Panc1 (cell line): ENCODE results near the gene LAMA5. TPM values are rescaled to one million over a fixed set of nuclear protein-coding genes. Genes with fewer than 3 reads are reported as not detected.

Experiments used
- ATAC-seq: fragments of 200-7000 bp; cut with Tn5 transposase; 2 replicates; pipeline ENCODE4 v1.9.1; 2020; ENCODE audit warnings: mild to moderate bottlenecking, moderate library complexity
- BruUV-seq: library from RNA; stranded (reverse); fragments of 400-500 nt; replicated peaks from 2 replicates; lab custom pipeline; 2021; lab: Mats Ljungman, UMichigan
- CTCF ChIA-PET: fragments of 300-600 bp; sonication (Branson Sonifier 250); formaldehyde crosslinking; loops from one replicate; lab custom pipeline; 2022; ENCODE audit warnings: antibody characterized with exemption; lab: Charles Lee
- POLR2A ChIA-PET: fragments of 300-600 bp; sonication (Branson Sonifier 250); formaldehyde crosslinking; loops from one replicate; lab custom pipeline; 2022; ENCODE audit warnings: antibody characterized with exemption; lab: Charles Lee
- DNase-seq: peaks from one replicate; pipeline ENCODE4 v3.0.0-alpha.2; 2010; ENCODE audit warnings: low read depth, low spot score
- H3K27ac ChIP-seq: 2 replicates; pipeline ENCODE4 v1.5.1; 2011; ENCODE audit warnings: mild to moderate bottlenecking, low read length, inconsistent platforms
- H3K27me3 ChIP-seq: fragments of 200-500 bp; sonication (Bioruptor generic); 2 replicates; pipeline ENCODE4 v1.6.0; 2014; ENCODE audit warnings: low read length, inconsistent platforms; ENCODE audit not compliant: control insufficient read depth, insufficient read depth
- H3K36me3 ChIP-seq: fragments of 200-500 bp; sonication (Bioruptor generic); 2 replicates; pipeline ENCODE4 v1.5.1; 2014; ENCODE audit warnings: inconsistent platforms, mild to moderate bottlenecking, low read length, moderate library complexity; ENCODE audit not compliant: control insufficient read depth, insufficient read depth
- H3K4me1 ChIP-seq: 2 replicates; pipeline ENCODE4 v1.5.1; 2011; ENCODE audit warnings: inconsistent platforms, mild to moderate bottlenecking, low read length, moderate library complexity; ENCODE audit not compliant: control insufficient read depth, insufficient read depth
- H3K4me3 ChIP-seq, 2 experiments: 2 replicates each; pipeline ENCODE4 v1.5.1; 2011 to 2012; ENCODE audit warnings: low read depth in 2 of 2, low read length in 2 of 2, mild to moderate bottlenecking in 2 of 2, inconsistent platforms in 1 of 2, moderate library complexity in 1 of 2
- H3K9me3 ChIP-seq: fragments of 200-500 bp; sonication (Bioruptor generic); 2 replicates; pipeline ENCODE4 v1.5.1; 2014; ENCODE audit warnings: low read depth, mild to moderate bottlenecking, inconsistent platforms, low read length, moderate library complexity; ENCODE audit not compliant: control insufficient read depth, insufficient read depth
- POLR2AphosphoS5 ChIP-seq: IDR thresholded peaks from 2 replicates; pipeline ENCODE4 v1.6.1; 2012; ENCODE audit warnings: mild to moderate bottlenecking, low read depth, low read length, moderate library complexity
- SIN3A ChIP-seq: IDR thresholded peaks from 2 replicates; pipeline ENCODE4 v1.6.1; 2012; ENCODE audit warnings: low read depth, mild to moderate bottlenecking, low read length, moderate library complexity, borderline replicate concordance; ENCODE audit not compliant: insufficient read depth
- TCF7L2 ChIP-seq: IDR thresholded peaks from 2 replicates; pipeline ENCODE4 v1.6.1; 2011; ENCODE audit warnings: mild to moderate bottlenecking, low read depth, low read length, inconsistent platforms
- in situ Hi-C: cut with HindIII; loops from 2 replicates; pipeline ENCODE4 v1.10.0; 2016; ENCODE audit warnings: low sequenced_read_pairs, low pct_unique_long_range_greater_than_20kb
- intact Hi-C: fragments of 100-400 bp; cut with micrococcal nuclease; formaldehyde crosslinking; loops from one replicate; pipeline ENCODE4 v1.10.0; 2022; ENCODE audit not compliant: unreplicated experiment
- total RNA-seq: library from RNA; stranded (reverse); gene quantifications from one replicate; pipeline ENCODE4 v1.2.1, GENCODE V29; 2021; ENCODE audit not compliant: unreplicated experiment
- TF ChIP-seq, protein P1 (sequence below): fragments of 450-650 bp; IDR thresholded peaks from 2 replicates; pipeline ENCODE4 v1.5.1; 2017; ENCODE audit warnings: mild to moderate bottlenecking
- TF ChIP-seq, protein P2 (sequence below), 2 experiments: IDR thresholded peaks; 2 replicates each; pipeline ENCODE4 v1.6.1; 2011 to 2012; ENCODE audit warnings: low read depth in 2 of 2, control low read depth in 1 of 2, low read length in 1 of 2, mild to moderate bottlenecking in 1 of 2, moderate library complexity in 1 of 2; ENCODE audit not compliant: insufficient read depth in 1 of 2

LAMA5 gene
- total RNA-seq, 1 experiment from 2014 or later = 497 TPM

DNA sequence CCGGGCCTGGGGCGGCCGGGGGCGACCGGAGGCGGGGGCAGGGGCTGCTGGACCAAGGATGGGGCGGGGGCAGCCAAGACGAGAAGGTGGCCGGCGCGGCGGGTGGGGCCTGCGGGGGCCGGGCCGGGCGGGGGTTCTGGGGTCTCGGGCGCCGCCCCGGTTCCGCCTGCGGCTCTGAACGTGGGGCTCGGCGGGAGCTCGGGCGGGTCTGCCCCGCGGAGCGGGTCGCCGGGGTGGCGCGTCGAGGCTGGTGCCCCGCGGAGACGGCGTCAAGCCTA is 64.1 kb downstream of the LAMA5 start:
- no peaks in the 10 kb centered on the region for H3K9me3 ChIP-seq
- CTCF ChIA-PET = interaction anchor here (1.1 kb wide), 2 partner anchors 61 to 66 kb away, joined by 6 to 8 read pairs; no protein-coding TSS in a partner anchor
- H3K36me3 ChIP-seq = peaks cover 2% of the 10 kb centered on the region; the same call in 1 of the 2 replicates
- BruUV-seq = no TSS peak
- ATAC-seq (no peak), DNase-seq (no peak)
- peak overlapping the region; percentile 91 for H3K27ac ChIP-seq
- TF ChIP-seq TCF7L2 (no peak), POLR2AphosphoS5 (no peak), SIN3A (no peak)
- TF ChIP-seq, protein P1, sequence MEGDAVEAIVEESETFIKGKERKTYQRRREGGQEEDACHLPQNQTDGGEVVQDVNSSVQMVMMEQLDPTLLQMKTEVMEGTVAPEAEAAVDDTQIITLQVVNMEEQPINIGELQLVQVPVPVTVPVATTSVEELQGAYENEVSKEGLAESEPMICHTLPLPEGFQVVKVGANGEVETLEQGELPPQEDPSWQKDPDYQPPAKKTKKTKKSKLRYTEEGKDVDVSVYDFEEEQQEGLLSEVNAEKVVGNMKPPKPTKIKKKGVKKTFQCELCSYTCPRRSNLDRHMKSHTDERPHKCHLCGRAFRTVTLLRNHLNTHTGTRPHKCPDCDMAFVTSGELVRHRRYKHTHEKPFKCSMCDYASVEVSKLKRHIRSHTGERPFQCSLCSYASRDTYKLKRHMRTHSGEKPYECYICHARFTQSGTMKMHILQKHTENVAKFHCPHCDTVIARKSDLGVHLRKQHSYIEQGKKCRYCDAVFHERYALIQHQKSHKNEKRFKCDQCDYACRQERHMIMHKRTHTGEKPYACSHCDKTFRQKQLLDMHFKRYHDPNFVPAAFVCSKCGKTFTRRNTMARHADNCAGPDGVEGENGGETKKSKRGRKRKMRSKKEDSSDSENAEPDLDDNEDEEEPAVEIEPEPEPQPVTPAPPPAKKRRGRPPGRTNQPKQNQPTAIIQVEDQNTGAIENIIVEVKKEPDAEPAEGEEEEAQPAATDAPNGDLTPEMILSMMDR = no peak
- TF ChIP-seq, protein P2, sequence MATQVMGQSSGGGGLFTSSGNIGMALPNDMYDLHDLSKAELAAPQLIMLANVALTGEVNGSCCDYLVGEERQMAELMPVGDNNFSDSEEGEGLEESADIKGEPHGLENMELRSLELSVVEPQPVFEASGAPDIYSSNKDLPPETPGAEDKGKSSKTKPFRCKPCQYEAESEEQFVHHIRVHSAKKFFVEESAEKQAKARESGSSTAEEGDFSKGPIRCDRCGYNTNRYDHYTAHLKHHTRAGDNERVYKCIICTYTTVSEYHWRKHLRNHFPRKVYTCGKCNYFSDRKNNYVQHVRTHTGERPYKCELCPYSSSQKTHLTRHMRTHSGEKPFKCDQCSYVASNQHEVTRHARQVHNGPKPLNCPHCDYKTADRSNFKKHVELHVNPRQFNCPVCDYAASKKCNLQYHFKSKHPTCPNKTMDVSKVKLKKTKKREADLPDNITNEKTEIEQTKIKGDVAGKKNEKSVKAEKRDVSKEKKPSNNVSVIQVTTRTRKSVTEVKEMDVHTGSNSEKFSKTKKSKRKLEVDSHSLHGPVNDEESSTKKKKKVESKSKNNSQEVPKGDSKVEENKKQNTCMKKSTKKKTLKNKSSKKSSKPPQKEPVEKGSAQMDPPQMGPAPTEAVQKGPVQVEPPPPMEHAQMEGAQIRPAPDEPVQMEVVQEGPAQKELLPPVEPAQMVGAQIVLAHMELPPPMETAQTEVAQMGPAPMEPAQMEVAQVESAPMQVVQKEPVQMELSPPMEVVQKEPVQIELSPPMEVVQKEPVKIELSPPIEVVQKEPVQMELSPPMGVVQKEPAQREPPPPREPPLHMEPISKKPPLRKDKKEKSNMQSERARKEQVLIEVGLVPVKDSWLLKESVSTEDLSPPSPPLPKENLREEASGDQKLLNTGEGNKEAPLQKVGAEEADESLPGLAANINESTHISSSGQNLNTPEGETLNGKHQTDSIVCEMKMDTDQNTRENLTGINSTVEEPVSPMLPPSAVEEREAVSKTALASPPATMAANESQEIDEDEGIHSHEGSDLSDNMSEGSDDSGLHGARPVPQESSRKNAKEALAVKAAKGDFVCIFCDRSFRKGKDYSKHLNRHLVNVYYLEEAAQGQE (IDR thresholded peaks at IDR 0.05; ENCODE audit: insufficient read depth in 1 of 2, low read depth in 2 of 2, low read length in 1 of 2) = no peak
- H3K27me3 ChIP-seq = no peaks in the 10 kb centered on the region
- H3K4me3 ChIP-seq = peak overlapping the region; percentile 83 to 94
- POLR2A ChIA-PET = interaction anchor here (0.6 kb wide), 2 partner anchors 82 to 94 kb away, joined by 3 to 4 read pairs; no protein-coding TSS in a partner anchor
- intact Hi-C loops = loop anchor here (5.0 kb wide), 1 partner anchor 79 kb away; no protein-coding TSS in a partner anchor
- H3K4me1 ChIP-seq = peaks cover 31% of the 10 kb centered on the region
- in situ Hi-C loops = no loop called here

DNA sequence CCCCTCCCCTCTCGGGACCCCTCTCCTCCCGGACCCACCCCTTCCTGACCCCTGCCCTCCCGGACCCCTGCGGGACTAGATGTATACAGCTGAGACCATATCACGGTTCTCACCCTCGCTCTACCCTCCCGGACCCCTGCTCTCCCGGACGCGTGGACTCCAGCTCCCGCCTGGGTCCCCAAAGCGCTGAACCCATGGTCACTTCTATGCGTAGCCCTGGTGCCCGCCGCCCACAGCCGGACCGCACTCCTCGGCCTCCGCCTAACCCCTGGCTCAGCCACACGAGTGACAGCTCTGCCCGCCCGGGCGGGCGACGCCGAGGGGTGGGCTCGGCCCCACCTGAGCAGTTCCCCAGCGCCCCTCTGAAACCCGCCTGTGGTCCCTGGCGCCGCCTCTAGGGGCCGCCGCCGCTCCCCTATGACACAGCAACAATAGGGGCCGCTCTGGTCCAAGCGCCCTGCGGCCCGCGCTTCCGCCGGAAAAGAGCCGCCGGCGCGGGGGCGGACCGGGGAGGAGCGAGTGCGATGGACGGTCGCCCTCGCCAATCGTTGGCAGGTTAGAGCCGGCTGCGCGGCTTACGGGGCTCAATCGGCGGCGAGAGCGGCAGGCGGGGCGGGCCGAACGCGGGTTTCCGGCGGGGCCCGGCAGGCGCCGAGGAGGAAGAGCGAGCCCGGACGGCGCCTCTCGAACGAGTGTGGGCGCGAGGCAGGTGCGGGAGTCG is 64.6 kb downstream of the LAMA5 start, which contains the start of gene ADRM1:
Gene ADRM1, plus strand, starts transcription at position 657 of the 721 bp plus-strand sequence. CDS start 572 bp downstream, outside the sequence.
- BruUV-seq = no TSS peak
- TF ChIP-seq TCF7L2 = no peak
- TF ChIP-seq, protein P1 = peak; percentile 92
- TF ChIP-seq POLR2AphosphoS5 = peak; percentile 41; the same call in 1 of the 2 replicates
- TF ChIP-seq, protein P2 (IDR thresholded peaks at IDR 0.05; ENCODE audit: insufficient read depth in 1 of 2, low read depth in 2 of 2, low read length in 1 of 2) = no peak
- TF ChIP-seq SIN3A = peak; percentile 94
- Histone ChIP-seq H3K9me3 (no peaks in the 10 kb centered on the region), H3K4me1 (peaks cover 26% of the 10 kb centered on the region), H3K27ac (peak within 1 kb of the TSS; percentile 91), H3K4me3 (peak within 1 kb of the TSS; percentile 83 to 94), H3K27me3 (no peaks in the 10 kb centered on the region), H3K36me3 (peaks cover 2% of the 10 kb centered on the region; the same call in 1 of the 2 replicates)
- ChIA-PET CTCF (interaction anchor here (0.6 to 1.1 kb wide), 10 partner anchors 8 to 291 kb away, joined by 3 to 12 read pairs (median 4); no protein-coding TSS in a partner anchor), POLR2A (interaction anchor here (0.6 kb wide), 3 partner anchors 82 to 94 kb away, joined by 3 to 7 read pairs (median 4); no protein-coding TSS in a partner anchor)
- intact Hi-C loops = loop anchor here (5.0 kb wide), 1 partner anchor 80 kb away; no protein-coding TSS in a partner anchor
- in situ Hi-C loops = no loop called here
- ATAC-seq (peak; percentile 80), DNase-seq (peak; percentile 76)
